Endothelial cell of umbilical vein (primary cell): Measurements from ENCODE around the gene PNPLA5.

ENCODE experiments used
- EZH2 ChIP-seq: IDR thresholded peaks from 2 replicates; pipeline ENCODE4 v1.6.1; 2012; ENCODE audit warnings: borderline replicate concordance, low read depth, mild to moderate bottlenecking, moderate library complexity, low read length, inconsistent platforms; ENCODE audit not compliant: severe bottlenecking
- POLR2A ChIP-seq: IDR thresholded peaks from 2 replicates; pipeline ENCODE4 v1.6.1; 2012; ENCODE audit warnings: low read depth, mild to moderate bottlenecking, control low read depth, low read length
- POLR2AphosphoS5 ChIP-seq: IDR thresholded peaks from 2 replicates; pipeline ENCODE4 v1.6.1; 2012; ENCODE audit warnings: low read depth, mild to moderate bottlenecking, control low read depth, low read length, moderate library complexity; ENCODE audit not compliant: insufficient read depth
- TF ChIP-seq, protein P1 (sequence below), 2 donors: IDR thresholded peaks; 1 replicate in 1 of 2; 2 replicates in 1 of 2; pipeline ENCODE4 v1.5.1; 2011; ENCODE audit warnings: low read length in 2 of 2, mild to moderate bottlenecking in 2 of 2, moderate library complexity in 2 of 2, control low read depth in 1 of 2, inconsistent platforms in 1 of 2, low read depth in 1 of 2; ENCODE audit not compliant: insufficient read depth in 1 of 2; ENCODE audit errors: extremely low read depth in 1 of 2

DNA sequence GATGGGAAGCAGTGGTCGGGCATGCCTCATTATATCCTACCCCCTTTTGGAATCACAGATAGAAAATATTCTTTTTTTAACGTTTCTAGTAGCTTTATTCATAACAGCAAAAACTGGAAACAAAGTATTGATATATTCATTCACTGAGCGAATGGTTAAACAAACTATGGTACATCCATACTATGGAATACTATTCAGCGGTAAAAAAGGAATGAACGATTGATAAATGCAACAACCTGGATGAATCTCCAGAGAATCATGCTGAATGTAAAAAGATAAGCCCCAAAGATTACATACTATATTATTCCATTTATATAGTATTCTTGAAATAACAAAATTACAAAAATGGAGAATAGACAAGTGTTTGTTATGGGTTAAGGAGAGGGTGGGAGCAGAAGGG is 22.0 kb downstream of the PNPLA5 start:
- TF ChIP-seq POLR2AphosphoS5 (no peak), EZH2 (no peak), POLR2A (no peak)
- TF ChIP-seq, protein P1, sequence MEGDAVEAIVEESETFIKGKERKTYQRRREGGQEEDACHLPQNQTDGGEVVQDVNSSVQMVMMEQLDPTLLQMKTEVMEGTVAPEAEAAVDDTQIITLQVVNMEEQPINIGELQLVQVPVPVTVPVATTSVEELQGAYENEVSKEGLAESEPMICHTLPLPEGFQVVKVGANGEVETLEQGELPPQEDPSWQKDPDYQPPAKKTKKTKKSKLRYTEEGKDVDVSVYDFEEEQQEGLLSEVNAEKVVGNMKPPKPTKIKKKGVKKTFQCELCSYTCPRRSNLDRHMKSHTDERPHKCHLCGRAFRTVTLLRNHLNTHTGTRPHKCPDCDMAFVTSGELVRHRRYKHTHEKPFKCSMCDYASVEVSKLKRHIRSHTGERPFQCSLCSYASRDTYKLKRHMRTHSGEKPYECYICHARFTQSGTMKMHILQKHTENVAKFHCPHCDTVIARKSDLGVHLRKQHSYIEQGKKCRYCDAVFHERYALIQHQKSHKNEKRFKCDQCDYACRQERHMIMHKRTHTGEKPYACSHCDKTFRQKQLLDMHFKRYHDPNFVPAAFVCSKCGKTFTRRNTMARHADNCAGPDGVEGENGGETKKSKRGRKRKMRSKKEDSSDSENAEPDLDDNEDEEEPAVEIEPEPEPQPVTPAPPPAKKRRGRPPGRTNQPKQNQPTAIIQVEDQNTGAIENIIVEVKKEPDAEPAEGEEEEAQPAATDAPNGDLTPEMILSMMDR (IDR thresholded peaks at IDR 0.05; ENCODE audit: extremely low read depth in 1 of 2, insufficient read depth in 1 of 2, low read depth in 1 of 2, low read length in 2 of 2) = no peak
